ENCODE data around the gene FDX1. TPM values are rescaled to one million over a fixed set of nuclear protein-coding genes. Genes with fewer than 3 reads are reported as not detected.

Gene FDX1
- total and polyA plus RNA-seq, 2 of the 13 experiments (the other 11 are each of a cell fraction or from before 2014, with no cell fraction given), result 4.5 to 13.1 TPM

- DNase-seq (ENCODE audit: low spot score) (no peak), ATAC-seq (no peak), FAIRE-seq (no peak)
- no peak overlapping the region for H3K27ac ChIP-seq (ENCODE audit: extremely low read length, insufficient read depth, low read length)
- 41% methylated on average over 4 of the region's 5 CpGs for WGBS (ENCODE audit: low lambda C conversion rate)
- H3K9me3 ChIP-seq (ENCODE audit: low read length), result no peaks in the 10 kb centered on the region
- in situ Hi-C loops (cut with HindIII; ENCODE audit: extremely low pct_ligation_motif_present, low pct_unique_long_range_greater_than_20kb) (no loop called here), intact Hi-C loops (cut with micrococcal nuclease; ENCODE audit: unreplicated experiment) (no loop called here)
- H4K20me1 ChIP-seq (ENCODE audit: insufficient read depth, low read length), result no peaks in the 10 kb centered on the region
- ChIA-PET POLR2A (no interaction called here), CTCF (ENCODE audit: low intra/inter-chr PET ratio, low total read pairs) (no interaction called here)
- no peaks in the 10 kb centered on the region for H3K4me1 ChIP-seq (ENCODE audit: insufficient read depth, low read length)
- no peak overlapping the region for H3K4me2 ChIP-seq (ENCODE audit: low read depth, low read length)
- H3K27me3 ChIP-seq (ENCODE audit: control insufficient read depth in 1 of 2, insufficient read depth in 2 of 2, low read length in 2 of 2), result no peaks in the 10 kb centered on the region
- H3K79me2 ChIP-seq (ENCODE audit: insufficient read depth, low read length), result no peaks in the 10 kb centered on the region
- no peaks in the 10 kb centered on the region for H3K36me3 ChIP-seq (replicated peaks in 1 of 2; ENCODE audit: control insufficient read depth in 1 of 2, insufficient read depth in 2 of 2, low read length in 2 of 2)
- no TSS peak for BruUV-seq (replicated peaks)
- H2AFZ ChIP-seq (ENCODE audit: low read length), result no peak overlapping the region
- H3K4me3 ChIP-seq (replicated peaks in 1 of 3; ENCODE audit: insufficient read depth in 1 of 3, low read depth in 2 of 3, low read length in 3 of 3), result no peak overlapping the region
- no peak for TF ChIP-seq CEBPB (IDR thresholded peaks at IDR 0.05; ENCODE audit: borderline replicate concordance, low read depth, low read length)
- TF ChIP-seq ZNF383 (CRISPR knock-in tag; IDR thresholded peaks at IDR 0.05; ENCODE audit: borderline replicate concordance), result no peak
- TF ChIP-seq LCORL (IDR thresholded peaks at IDR 0.05), result peak; percentile 95
- TF ChIP-seq LCORL (CRISPR knock-in tag; IDR thresholded peaks at IDR 0.05), result no peak
- H3K9ac ChIP-seq (ENCODE audit: insufficient read depth, low read depth, low read length), result no peak overlapping the region
These were observed 49.7 kb downstream of the FDX1 start for GRCh38 chr11:110479108-110480101.

GRCh38 chr11:110481523-110481922, 51.8 kb downstream of the FDX1 start:
- no peak overlapping the region for H3K4me3 ChIP-seq (replicated peaks in 1 of 3; ENCODE audit: insufficient read depth in 1 of 3, low read depth in 2 of 3, low read length in 3 of 3)
- no peaks in the 10 kb centered on the region for H3K9me3 ChIP-seq (ENCODE audit: low read length)
- no peaks in the 10 kb centered on the region for H4K20me1 ChIP-seq (ENCODE audit: insufficient read depth, low read length)
- POLR2A ChIA-PET, result no interaction called here
- in situ Hi-C loops (cut with HindIII; ENCODE audit: extremely low pct_ligation_motif_present, low pct_unique_long_range_greater_than_20kb) (no loop called here), intact Hi-C loops (cut with micrococcal nuclease; ENCODE audit: unreplicated experiment) (no loop called here)
- ATAC-seq (no peak), DNase-seq (ENCODE audit: low spot score) (no peak), FAIRE-seq (no peak)
- BruUV-seq (replicated peaks), result no TSS peak
- CTCF ChIA-PET (ENCODE audit: low intra/inter-chr PET ratio, low total read pairs), result no interaction called here
- H3K4me2 ChIP-seq (ENCODE audit: low read depth, low read length), result no peak overlapping the region
- WGBS (ENCODE audit: low lambda C conversion rate), result 18% methylated on average over 3 of the region's 5 CpGs
- no peaks in the 10 kb centered on the region for H3K79me2 ChIP-seq (ENCODE audit: insufficient read depth, low read length)
- H3K4me1 ChIP-seq (ENCODE audit: insufficient read depth, low read length), result no peaks in the 10 kb centered on the region
- no peaks in the 10 kb centered on the region for H3K27me3 ChIP-seq (ENCODE audit: control insufficient read depth in 1 of 2, insufficient read depth in 2 of 2, low read length in 2 of 2)
- no peak overlapping the region for H2AFZ ChIP-seq (ENCODE audit: low read length)
- no peaks in the 10 kb centered on the region for H3K36me3 ChIP-seq (replicated peaks in 1 of 2; ENCODE audit: control insufficient read depth in 1 of 2, insufficient read depth in 2 of 2, low read length in 2 of 2)
- no peak overlapping the region for H3K9ac ChIP-seq (ENCODE audit: insufficient read depth, low read depth, low read length)
- no peak overlapping the region for H3K27ac ChIP-seq (ENCODE audit: extremely low read length, insufficient read depth, low read length)
- TF ChIP-seq NKX3-1 (CRISPR knock-in tag; IDR thresholded peaks at IDR 0.05) (no peak), KAT8 (CRISPR knock-in tag; IDR thresholded peaks at IDR 0.05) (no peak), ZNF678 (CRISPR knock-in tag; IDR thresholded peaks at IDR 0.05) (no peak), ZNF691 (CRISPR knock-in tag; IDR thresholded peaks at IDR 0.05; ENCODE audit: borderline replicate concordance, low read depth) (no peak), ZHX1 (CRISPR knock-in tag; IDR thresholded peaks at IDR 0.05; ENCODE audit: low read depth) (no peak), SSRP1 (CRISPR knock-in tag; IDR thresholded peaks at IDR 0.05) (no peak), ZNF660 (CRISPR knock-in tag; IDR thresholded peaks at IDR 0.05; ENCODE audit: borderline replicate concordance, low read depth) (no peak), BRF2 (CRISPR knock-in tag; IDR thresholded peaks at IDR 0.05) (no peak), SMAD9 (CRISPR knock-in tag; IDR thresholded peaks at IDR 0.05) (no peak), ZNF317 (CRISPR knock-in tag; IDR thresholded peaks at IDR 0.05) (no peak)

Data from HepG2 (cell line).